SK-N-SH (cell line): ENCODE results near the gene GABRG3. TPM values are rescaled to one million over a fixed set of nuclear protein-coding genes. Genes with fewer than 3 reads are reported as not detected.

Source experiments
- CTCF ChIA-PET: fragments of 300-600, 350-600 bp; formaldehyde crosslinking; extraction: SDS; loops from one replicate; lab custom pipeline; 2021; lab: Yijun Ruan, JAX
- POLR2A ChIA-PET: fragments of 350-600 bp; sonication (Branson Sonifier 250); formaldehyde crosslinking; extraction: SDS; loops from one replicate; lab custom pipeline; 2020; ENCODE audit warnings: antibody characterized with exemption, inconsistent platforms; lab: Yijun Ruan, JAX
- DNase-seq: peaks from one replicate; pipeline ENCODE4 v3.0.0; 2012
- H2AFZ ChIP-seq: fragments of 200-600 bp; sonication (generic); 2 replicates; pipeline ENCODE4 v1.8.1; 2016; ENCODE audit warnings: antibody characterized with exemption, mild to moderate bottlenecking, low read depth
- H3F3A ChIP-seq: fragments of 200-600 bp; sonication (generic); replicated peaks from 2 replicates; pipeline ENCODE3; 2016; ENCODE audit warnings: antibody characterized with exemption, mild to moderate bottlenecking; ENCODE audit not compliant: insufficient read depth
- H3K27ac ChIP-seq, 2 experiments: fragments of 200-500 bp in 1 of 2; fragments of 200-600 bp in 1 of 2; sonication (Bioruptor generic) in 1 of 2; sonication (generic), shearing (Covaris generic) in 1 of 2; 2 replicates each; pipeline versions ENCODE4 v1.5.1 to v1.6.1; 2014 to 2016; ENCODE audit warnings: low read depth in 2 of 2, inconsistent platforms in 1 of 2, low read length in 1 of 2, mild to moderate bottlenecking in 1 of 2, mixed read lengths in 1 of 2
- H3K27me3 ChIP-seq: fragments of 200-600 bp; sonication (generic), shearing (Covaris generic); 2 replicates; pipeline ENCODE4 v1.6.1; 2016; ENCODE audit warnings: mixed run types; ENCODE audit not compliant: insufficient read depth
- H3K36me3 ChIP-seq, 2 experiments: fragments of 200-500 bp in 1 of 2; fragments of 200-600 bp in 1 of 2; sonication (Bioruptor generic) in 1 of 2; sonication (generic) in 1 of 2; replicated peaks in 1 of 2; 2 replicates each; pipeline versions ENCODE3 to v1.5.1; 2014 to 2016; ENCODE audit warnings: low read length in 1 of 2, mild to moderate bottlenecking in 1 of 2; ENCODE audit not compliant: insufficient read depth in 2 of 2, control insufficient read depth in 1 of 2
- H3K4me1 ChIP-seq, 2 experiments: fragments of 200-500 bp in 1 of 2; fragments of 200-600 bp in 1 of 2; sonication (Bioruptor generic) in 1 of 2; sonication (generic), shearing (Covaris generic) in 1 of 2; 2 replicates each; pipeline versions ENCODE4 v1.5.1 to v1.6.1; 2014 to 2016; ENCODE audit warnings: low read depth in 1 of 2, low read length in 1 of 2, mixed run types in 1 of 2; ENCODE audit not compliant: insufficient read depth in 2 of 2, control insufficient read depth in 1 of 2
- H3K4me2 ChIP-seq: fragments of 200-600 bp; sonication (generic), shearing (Covaris generic); 2 replicates; pipeline ENCODE4 v1.6.1; 2017; ENCODE audit warnings: mixed run types
- H3K4me3 ChIP-seq, 2 experiments: fragments of 200-500 bp in 1 of 2; fragments of 200-600 bp in 1 of 2; sonication (Bioruptor generic) in 1 of 2; sonication (generic), shearing (Covaris generic) in 1 of 2; 2 replicates each; pipeline versions ENCODE4 v1.5.1 to v1.8.1; 2014 to 2016; ENCODE audit warnings: low read depth in 2 of 2, inconsistent platforms in 1 of 2, low read length in 1 of 2, mild to moderate bottlenecking in 1 of 2, mixed read lengths in 1 of 2, moderate library complexity in 1 of 2
- H3K79me2 ChIP-seq: fragments of 200-600 bp; sonication (generic); 2 replicates; pipeline ENCODE4 v1.8.1; 2017; ENCODE audit warnings: mild to moderate bottlenecking; ENCODE audit not compliant: insufficient read depth
- H3K9ac ChIP-seq: fragments of 200-600 bp; sonication (generic); 2 replicates; pipeline ENCODE4 v1.6.1; 2017; ENCODE audit warnings: mixed run types
- H3K9me2 ChIP-seq: fragments of 200-600 bp; sonication (generic); 2 replicates; pipeline ENCODE4 v1.6.1; 2017; ENCODE audit warnings: mixed run types
- H3K9me3 ChIP-seq: fragments of 200-600 bp; sonication (generic); 2 replicates; pipeline ENCODE4 v1.6.1; 2017; ENCODE audit warnings: mixed run types, mild to moderate bottlenecking, moderate library complexity
- H4K20me1 ChIP-seq: fragments of 200-600 bp; sonication (generic); 2 replicates; pipeline ENCODE4 v1.6.1; 2017; ENCODE audit warnings: mild to moderate bottlenecking, mixed run types; ENCODE audit not compliant: insufficient read depth
- ELF1 ChIP-seq: IDR thresholded peaks from 2 replicates; pipeline ENCODE4 v1.4.0; 2012
- GATA2 ChIP-seq: sonication (generic); formaldehyde crosslinking; IDR thresholded peaks from 2 replicates; pipeline ENCODE4 v1.5.0; 2020; ENCODE audit warnings: mild to moderate bottlenecking, missing genetic modification reagents
- JUND ChIP-seq: IDR thresholded peaks from 2 replicates; pipeline ENCODE4 v1.4.0; 2012
- MEF2A ChIP-seq: IDR thresholded peaks from 2 replicates; pipeline ENCODE4 v1.4.0; 2012; ENCODE audit warnings: low read depth, borderline replicate concordance
- NFIC ChIP-seq: IDR thresholded peaks from 2 replicates; pipeline ENCODE4 v1.4.0; 2012; ENCODE audit warnings: borderline replicate concordance
- RFX5 ChIP-seq: IDR thresholded peaks from 2 replicates; pipeline ENCODE4 v1.6.1; 2012; ENCODE audit warnings: mild to moderate bottlenecking, improper control_type of control experiment, low read length
- RXRA ChIP-seq: IDR thresholded peaks from 2 replicates; pipeline ENCODE4 v1.4.0; 2012; ENCODE audit warnings: low read depth, mild to moderate bottlenecking, borderline replicate concordance
- SIN3A ChIP-seq: IDR thresholded peaks from 2 replicates; pipeline ENCODE4 v1.6.1; 2012; ENCODE audit warnings: low read depth, mild to moderate bottlenecking, low read length, moderate library complexity, borderline replicate concordance
- TCF12 ChIP-seq: IDR thresholded peaks from 2 replicates; pipeline ENCODE4 v1.4.0; 2012
- TEAD4 ChIP-seq: IDR thresholded peaks from 2 replicates; pipeline ENCODE4 v1.4.0; 2012; ENCODE audit warnings: mild to moderate bottlenecking, borderline replicate concordance; ENCODE audit not compliant: insufficient read depth
- YY1 ChIP-seq: IDR thresholded peaks from 2 replicates; pipeline ENCODE4 v1.4.0; 2012; ENCODE audit warnings: low read depth, mild to moderate bottlenecking
- WGBS: methylation state at CpG from one replicate; pipeline ENCODE4 v1.1.6; 2017; ENCODE audit warnings: low lambda C conversion rate; 5-methylcytosine and 5-hydroxymethylcytosine counted together
- polyA plus RNA-seq, 3 experiments: library from polyadenylated mRNA; depleted of rRNA; stranded (reverse); fragments of >200 nt; gene quantifications; 2 replicates each; pipeline ENCODE4 v1.2.3, GENCODE V29; 2012
- TF ChIP-seq, protein P1 (sequence below): IDR thresholded peaks from 2 replicates; pipeline ENCODE4 v1.4.0; 2012; ENCODE audit warnings: low read depth
- TF ChIP-seq, protein P2 (sequence below): fragments of 150-350 bp; IDR thresholded peaks from 2 replicates; pipeline ENCODE4 v1.6.1; 2016; ENCODE audit warnings: mild to moderate bottlenecking, low read depth, low read length
- TF ChIP-seq, protein P3 (sequence below): IDR thresholded peaks from 2 replicates; pipeline ENCODE4 v1.4.0; 2012; ENCODE audit warnings: low read depth, borderline replicate concordance
- TF ChIP-seq, protein P4 (sequence below): IDR thresholded peaks from 2 replicates; pipeline ENCODE4 v1.4.0; 2012; ENCODE audit warnings: low read depth, borderline replicate concordance

The GABRG3 gene
- polyA plus RNA-seq, 1 of the 3 experiments (the other 2 are of a cell fraction) = not detected

DNA sequence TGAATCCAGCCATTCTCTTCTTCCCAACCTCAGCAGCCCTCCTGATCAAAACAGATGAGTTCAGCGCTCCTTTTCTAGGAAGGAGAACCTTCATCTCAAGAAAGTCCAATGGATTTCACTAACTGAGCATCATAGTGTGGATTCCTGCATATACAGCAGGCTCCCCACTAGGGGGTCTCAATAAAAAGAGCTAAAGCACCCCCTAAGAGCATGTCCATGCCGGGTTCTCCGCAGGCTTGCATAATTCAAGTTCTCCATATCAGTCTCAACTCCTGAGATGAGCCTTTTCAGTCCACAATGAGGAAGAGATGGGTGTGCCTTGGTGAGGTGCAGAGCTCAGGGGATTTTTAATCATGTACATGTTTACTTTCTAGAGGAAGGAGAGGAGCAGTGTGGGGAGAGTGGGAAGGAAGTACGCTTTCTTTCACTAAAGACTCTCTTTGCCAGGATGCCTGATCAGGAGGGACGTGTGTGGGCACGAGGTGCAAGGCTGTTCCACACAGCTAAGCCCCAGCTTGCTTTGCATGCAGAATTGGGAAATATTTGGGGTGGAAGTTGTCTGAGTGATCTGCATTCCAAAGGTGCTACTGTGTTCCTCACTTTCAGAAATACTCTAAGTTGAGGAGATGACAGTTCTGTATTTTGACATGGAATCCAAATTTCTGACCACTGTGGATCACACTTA lies 564.6 kb downstream of the GABRG3 start:
- ChIA-PET POLR2A (no interaction called here), CTCF (interaction anchor here (0.9 to 1.2 kb wide), 2 partner anchors 14 to 551 kb away, joined by 3 to 5 read pairs; no protein-coding TSS in a partner anchor)
- Histone ChIP-seq H3K4me3 (no peak overlapping the region), H3K27ac (no peak overlapping the region), H3K36me3 (no peaks in the 10 kb centered on the region), H3K9ac (no peak overlapping the region), H3F3A (no peaks in the 10 kb centered on the region), H3K9me3 (no peaks in the 10 kb centered on the region), H4K20me1 (no peaks in the 10 kb centered on the region), H3K4me2 (no peak overlapping the region), H3K4me1 (no peaks in the 10 kb centered on the region), H2AFZ (no peak overlapping the region), H3K79me2 (no peaks in the 10 kb centered on the region), H3K9me2 (no peaks in the 10 kb centered on the region), H3K27me3 (no peaks in the 10 kb centered on the region)
- 18% methylated on average over 6 of the region's 6 CpGs for WGBS
- TF ChIP-seq RXRA = no peak
- TF ChIP-seq RFX5 = no peak
- peak; percentile 33 for DNase-seq

DNA sequence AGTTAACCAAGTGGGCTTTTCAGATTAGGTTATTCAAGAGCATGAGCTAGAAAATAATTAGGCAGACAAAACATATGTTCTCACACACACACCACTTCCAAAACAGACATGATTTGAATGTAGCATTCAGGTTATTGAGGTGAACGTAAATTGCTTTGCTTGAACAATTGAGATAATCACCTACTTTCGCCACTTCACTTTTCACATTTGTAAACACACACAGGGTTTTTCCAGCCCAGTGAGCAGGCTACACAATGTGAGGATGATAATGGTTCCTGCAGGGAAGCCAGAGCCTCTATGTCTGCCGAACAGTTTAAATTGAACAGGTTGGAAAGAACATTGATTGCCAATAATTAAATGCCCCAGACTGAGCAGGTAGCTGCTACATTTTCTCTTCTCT lies 567.3 kb downstream of the GABRG3 start:
- H3K27me3 ChIP-seq = no peaks in the 10 kb centered on the region
- WGBS = 31% methylated on average over 3 of the region's 3 CpGs
- TF ChIP-seq ELF1 = no peak
- no peak for TF ChIP-seq SIN3A
- no peak for TF ChIP-seq GATA2
- no peak for TF ChIP-seq JUND
- TF ChIP-seq RFX5 = no peak

DNA sequence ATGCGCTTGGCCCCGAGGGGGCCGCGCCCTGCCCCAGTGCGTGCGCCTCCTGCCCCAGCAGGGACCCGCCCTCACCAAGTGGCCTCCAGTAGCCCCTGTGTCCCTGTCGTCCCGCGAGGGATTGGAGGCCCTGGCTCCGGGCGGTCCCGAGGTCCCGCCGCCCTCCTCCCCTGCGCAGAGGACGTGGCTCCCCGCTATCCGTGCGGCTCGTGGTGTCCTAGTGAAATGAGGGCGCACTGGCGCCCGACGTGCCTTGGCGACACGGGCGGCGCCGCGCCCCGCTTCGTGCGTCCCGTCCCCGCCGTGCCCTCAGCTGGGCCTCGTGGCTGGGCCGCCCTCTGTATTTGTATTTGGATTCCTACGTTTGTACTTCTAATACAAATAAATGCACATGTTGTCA lies 570.6 kb downstream of the GABRG3 start:
- 86% methylated on average over 33 of the region's 40 CpGs for WGBS
- Histone ChIP-seq H3K4me3 (no peak overlapping the region), H3K27me3 (no peaks in the 10 kb centered on the region)
- TF ChIP-seq, protein P1, sequence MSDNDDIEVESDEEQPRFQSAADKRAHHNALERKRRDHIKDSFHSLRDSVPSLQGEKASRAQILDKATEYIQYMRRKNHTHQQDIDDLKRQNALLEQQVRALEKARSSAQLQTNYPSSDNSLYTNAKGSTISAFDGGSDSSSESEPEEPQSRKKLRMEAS = no peak
- TF ChIP-seq, protein P2, sequence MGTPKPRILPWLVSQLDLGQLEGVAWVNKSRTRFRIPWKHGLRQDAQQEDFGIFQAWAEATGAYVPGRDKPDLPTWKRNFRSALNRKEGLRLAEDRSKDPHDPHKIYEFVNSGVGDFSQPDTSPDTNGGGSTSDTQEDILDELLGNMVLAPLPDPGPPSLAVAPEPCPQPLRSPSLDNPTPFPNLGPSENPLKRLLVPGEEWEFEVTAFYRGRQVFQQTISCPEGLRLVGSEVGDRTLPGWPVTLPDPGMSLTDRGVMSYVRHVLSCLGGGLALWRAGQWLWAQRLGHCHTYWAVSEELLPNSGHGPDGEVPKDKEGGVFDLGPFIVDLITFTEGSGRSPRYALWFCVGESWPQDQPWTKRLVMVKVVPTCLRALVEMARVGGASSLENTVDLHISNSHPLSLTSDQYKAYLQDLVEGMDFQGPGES = no peak
- TF ChIP-seq, protein P3, sequence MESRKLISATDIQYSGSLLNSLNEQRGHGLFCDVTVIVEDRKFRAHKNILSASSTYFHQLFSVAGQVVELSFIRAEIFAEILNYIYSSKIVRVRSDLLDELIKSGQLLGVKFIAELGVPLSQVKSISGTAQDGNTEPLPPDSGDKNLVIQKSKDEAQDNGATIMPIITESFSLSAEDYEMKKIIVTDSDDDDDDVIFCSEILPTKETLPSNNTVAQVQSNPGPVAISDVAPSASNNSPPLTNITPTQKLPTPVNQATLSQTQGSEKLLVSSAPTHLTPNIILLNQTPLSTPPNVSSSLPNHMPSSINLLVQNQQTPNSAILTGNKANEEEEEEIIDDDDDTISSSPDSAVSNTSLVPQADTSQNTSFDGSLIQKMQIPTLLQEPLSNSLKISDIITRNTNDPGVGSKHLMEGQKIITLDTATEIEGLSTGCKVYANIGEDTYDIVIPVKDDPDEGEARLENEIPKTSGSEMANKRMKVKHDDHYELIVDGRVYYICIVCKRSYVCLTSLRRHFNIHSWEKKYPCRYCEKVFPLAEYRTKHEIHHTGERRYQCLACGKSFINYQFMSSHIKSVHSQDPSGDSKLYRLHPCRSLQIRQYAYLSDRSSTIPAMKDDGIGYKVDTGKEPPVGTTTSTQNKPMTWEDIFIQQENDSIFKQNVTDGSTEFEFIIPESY = no peak
- no peak for TF ChIP-seq YY1
- TF ChIP-seq, protein P4, sequence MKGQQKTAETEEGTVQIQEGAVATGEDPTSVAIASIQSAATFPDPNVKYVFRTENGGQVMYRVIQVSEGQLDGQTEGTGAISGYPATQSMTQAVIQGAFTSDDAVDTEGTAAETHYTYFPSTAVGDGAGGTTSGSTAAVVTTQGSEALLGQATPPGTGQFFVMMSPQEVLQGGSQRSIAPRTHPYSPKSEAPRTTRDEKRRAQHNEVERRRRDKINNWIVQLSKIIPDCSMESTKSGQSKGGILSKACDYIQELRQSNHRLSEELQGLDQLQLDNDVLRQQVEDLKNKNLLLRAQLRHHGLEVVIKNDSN = no peak
- TF ChIP-seq TCF12 = no peak
- no peak for TF ChIP-seq MEF2A
- no peak for TF ChIP-seq TEAD4
- no peak for TF ChIP-seq NFIC
- TF ChIP-seq ELF1 = no peak
- TF ChIP-seq, all 33 proteins: peak for 0
- CTCF ChIA-PET = no interaction called here
- Histone ChIP-seq H2AFZ (no peak overlapping the region), H3K79me2 (no peaks in the 10 kb centered on the region), H3K4me2 (no peak overlapping the region), H3K9me2 (no peaks in the 10 kb centered on the region), H3K9ac (no peak overlapping the region), H3F3A (no peaks in the 10 kb centered on the region), H3K36me3 (no peaks in the 10 kb centered on the region), H3K27ac (no peak overlapping the region), H4K20me1 (no peaks in the 10 kb centered on the region), H3K4me1 (no peaks in the 10 kb centered on the region), H3K9me3 (no peaks in the 10 kb centered on the region)
- DNase-seq = no peak
- POLR2A ChIA-PET = no interaction called here

More for the DNA sequence above, 567.3 kb downstream of the GABRG3 start:
- Histone ChIP-seq H3K36me3 (no peaks in the 10 kb centered on the region), H2AFZ (no peak overlapping the region), H4K20me1 (no peaks in the 10 kb centered on the region), H3K4me3 (no peak overlapping the region), H3K27ac (no peak overlapping the region), H3K4me2 (no peak overlapping the region), H3K9me2 (no peaks in the 10 kb centered on the region), H3K79me2 (no peaks in the 10 kb centered on the region), H3K9ac (no peak overlapping the region), H3K9me3 (no peaks in the 10 kb centered on the region), H3K4me1 (no peaks in the 10 kb centered on the region), H3F3A (no peaks in the 10 kb centered on the region)
- DNase-seq = no peak
- POLR2A ChIA-PET = no interaction called here
- CTCF ChIA-PET = interaction anchor here (0.8 kb wide), 1 partner anchor 37 kb away, joined by 3 read pairs; no protein-coding TSS in a partner anchor
